T-helper 2 cell treated with Interferon-gamma antibody and Interleukin-4, amounts not matched to agents 100 ng/mL and 5 ng/mL, for 36 hours (primary cell): ENCODE results near the gene YWHAG. TPM values are rescaled to one million over a fixed set of nuclear protein-coding genes. Genes with fewer than 3 reads are reported as not detected.
"Not testable (repeated sequence)": the region's sequence is repeated elsewhere in the genome, so short reads cannot be mapped to it uniquely, and the experiment has no call there.

ENCODE experiments used
- intact Hi-C: fragments of 100-400 bp; cut with micrococcal nuclease; formaldehyde crosslinking; loops from one replicate; pipeline ENCODE4 v1.15.1; 2023
- total RNA-seq: library from RNA; stranded (reverse); gene quantifications from 2 replicates; pipeline ENCODE4 v1.2.3, GENCODE V29; 2022

The YWHAG gene
- total RNA-seq, 1 donor from 2014 or later: 104 TPM

DNA sequence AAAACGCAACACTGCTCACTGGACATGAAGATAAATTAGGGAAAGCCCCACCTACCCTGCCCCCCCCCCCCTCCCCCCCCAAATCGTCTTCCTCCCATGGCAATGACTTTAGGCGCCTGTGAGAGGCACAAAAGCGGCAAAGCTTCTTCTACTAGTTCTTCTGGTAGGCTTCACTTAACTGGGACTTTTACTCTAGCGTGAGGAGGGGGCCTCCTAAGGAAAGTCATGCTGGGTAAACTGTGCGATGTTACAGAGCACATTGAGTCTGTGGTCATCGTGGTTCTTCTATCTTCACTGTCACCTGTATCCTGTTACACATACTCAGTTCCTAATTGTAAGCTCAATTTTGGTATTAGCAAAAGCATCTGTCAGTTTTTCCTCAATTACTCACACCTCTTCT is 31.2 kb downstream of the YWHAG start:
- intact Hi-C loops: no loop called here

DNA sequence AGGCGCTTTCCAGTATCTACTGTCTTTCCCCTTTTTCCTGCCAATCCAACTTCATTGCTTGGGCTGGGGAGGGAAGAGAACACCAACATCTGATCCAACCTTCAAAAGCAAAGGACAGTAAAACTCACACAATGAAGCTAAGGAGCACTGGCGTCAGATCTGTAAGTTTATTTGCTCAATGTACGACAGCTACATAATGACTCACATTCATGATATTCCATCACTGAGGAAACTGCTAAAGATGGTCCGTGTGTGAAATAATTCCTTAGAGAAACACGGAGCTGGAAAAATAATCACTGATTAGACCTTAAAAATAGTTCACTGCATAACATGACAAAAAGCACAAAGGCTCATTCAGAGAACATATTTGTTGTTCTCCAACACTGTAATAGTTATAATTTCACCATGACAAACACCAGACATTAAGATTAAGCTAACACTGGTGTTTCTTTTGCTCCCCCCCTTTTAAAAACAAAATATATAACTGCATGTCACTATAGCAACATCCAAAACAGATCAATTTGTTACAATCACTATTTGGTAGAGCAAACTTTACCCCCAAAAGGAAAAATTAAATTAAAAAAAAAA is 32.1 kb downstream of the YWHAG start:
- intact Hi-C loops: no loop called here

DNA sequence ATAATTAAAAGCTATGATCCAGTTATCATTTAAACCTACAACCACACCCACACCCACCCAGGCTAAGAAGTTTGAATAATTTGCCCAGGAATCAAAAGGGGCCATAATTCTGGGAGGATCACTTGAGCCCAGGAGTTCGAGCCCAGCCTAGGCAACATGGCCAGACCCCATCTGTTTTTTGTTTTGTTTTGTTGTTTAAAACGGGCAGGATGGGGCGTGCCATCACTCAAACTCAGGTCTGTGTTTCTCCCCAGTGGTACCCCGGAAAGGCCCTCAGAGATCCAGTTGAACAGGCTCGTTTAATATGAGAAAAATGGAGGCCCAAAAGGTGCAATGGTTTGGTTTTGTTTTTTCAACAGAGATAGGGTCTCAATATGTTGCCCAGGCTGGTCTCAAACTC is 33.0 kb downstream of the YWHAG start:
- intact Hi-C loops: no loop called here

DNA sequence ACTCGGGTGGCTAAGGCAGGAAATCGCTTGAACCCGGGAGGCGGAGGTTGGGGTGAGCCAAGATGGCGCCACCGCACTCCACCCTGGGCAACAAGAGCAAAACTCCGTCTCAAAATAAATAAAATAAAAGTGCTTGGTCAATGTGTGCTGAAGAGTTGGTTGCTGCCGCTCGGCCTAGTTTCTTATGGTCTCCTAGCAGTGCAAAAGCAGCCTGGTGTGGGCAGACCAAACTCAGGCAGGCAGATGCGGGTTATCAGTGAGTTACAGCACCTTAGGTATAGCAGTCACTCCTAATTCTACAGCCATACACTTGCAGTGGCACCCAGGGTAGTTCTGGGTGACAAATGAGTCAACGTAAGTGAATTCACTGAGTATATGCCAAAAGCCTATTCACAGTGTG is 33.7 kb downstream of the YWHAG start:
- intact Hi-C loops: no loop called here

DNA sequence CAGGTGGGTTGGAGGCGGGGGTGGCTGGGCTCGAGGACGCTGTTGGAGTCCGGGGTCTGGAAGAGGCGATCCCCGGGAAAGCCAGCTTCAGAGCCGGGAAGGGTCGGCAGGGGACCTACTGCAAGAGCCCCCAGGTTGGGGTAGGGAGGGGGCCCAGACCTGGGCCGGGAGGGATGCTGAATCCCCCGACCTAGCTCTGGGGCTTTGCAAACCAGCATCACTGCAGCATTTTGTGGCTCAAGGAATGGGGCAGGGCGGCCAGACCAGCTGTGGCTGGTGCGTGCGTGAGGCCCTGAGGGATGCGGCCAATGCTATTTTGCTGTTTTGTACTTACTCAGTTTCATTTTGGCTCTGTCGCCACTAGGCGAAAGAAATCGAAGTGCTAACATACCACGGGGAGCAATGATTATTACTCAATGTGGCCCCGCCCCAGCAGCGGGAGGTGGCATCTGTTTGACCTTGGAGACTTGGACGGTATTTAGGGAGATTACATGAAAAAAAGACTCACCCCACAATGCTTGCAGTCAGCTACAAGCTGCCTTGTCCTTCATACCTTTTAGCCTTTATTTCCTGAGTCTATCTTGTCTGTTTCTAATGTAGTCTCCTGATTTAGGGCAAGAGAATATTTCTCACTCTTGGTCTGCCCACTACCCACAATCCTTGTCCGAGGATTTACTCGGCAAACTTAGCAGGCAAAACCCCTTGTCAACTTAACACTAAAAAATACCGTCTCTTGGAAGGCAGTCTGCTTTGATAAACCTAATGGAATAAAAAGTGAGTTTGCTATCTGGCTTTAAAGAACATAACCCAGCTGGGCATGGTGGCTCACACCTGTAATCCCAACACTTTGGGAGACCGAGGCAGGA is 40.1 kb downstream of the YWHAG start:
- intact Hi-C loops: loop anchor here (1.0 to 2.0 kb wide), 6 partner anchors 16 to 270 kb away; partner anchors contain the start of genes HSPB1 and MDH2

DNA sequence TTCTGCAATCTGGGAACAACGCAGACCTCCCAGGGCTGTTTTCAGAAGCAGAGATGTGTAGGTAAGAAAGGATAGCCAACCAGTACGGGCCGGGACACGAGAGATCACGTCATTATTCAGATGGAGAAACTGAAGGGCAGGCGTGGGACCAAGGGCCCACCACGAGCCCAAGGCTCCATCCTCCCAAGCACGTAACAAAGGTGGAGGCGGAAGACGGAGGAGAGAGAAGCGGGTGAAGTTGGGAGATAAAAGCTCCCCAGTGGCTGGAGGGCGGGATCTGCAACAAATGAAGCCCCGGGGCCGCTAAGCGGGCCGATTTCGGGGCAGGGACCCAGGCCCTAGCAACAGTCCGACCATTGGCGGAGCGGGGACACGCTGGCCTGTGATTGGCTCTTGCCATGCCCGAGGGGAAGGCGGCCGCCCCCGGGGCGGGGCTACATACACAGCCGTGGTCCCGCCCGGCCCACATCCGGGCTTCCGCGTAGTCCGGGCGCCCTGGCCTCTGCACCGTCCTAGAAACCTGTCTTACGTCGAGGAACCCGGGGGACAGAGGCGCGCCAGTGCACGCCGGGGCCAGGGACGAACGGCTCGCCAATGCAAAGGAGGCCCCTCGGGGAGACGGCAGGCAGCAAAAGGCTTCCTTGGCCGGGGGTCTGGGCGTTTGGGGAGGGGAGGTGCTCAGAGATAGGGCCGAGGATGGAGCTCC is 40.9 kb downstream of the YWHAG start:
- intact Hi-C loops: loop anchor here (1.0 to 2.0 kb wide), 6 partner anchors 15 to 269 kb away; partner anchors contain the start of genes HSPB1 and MDH2

DNA sequence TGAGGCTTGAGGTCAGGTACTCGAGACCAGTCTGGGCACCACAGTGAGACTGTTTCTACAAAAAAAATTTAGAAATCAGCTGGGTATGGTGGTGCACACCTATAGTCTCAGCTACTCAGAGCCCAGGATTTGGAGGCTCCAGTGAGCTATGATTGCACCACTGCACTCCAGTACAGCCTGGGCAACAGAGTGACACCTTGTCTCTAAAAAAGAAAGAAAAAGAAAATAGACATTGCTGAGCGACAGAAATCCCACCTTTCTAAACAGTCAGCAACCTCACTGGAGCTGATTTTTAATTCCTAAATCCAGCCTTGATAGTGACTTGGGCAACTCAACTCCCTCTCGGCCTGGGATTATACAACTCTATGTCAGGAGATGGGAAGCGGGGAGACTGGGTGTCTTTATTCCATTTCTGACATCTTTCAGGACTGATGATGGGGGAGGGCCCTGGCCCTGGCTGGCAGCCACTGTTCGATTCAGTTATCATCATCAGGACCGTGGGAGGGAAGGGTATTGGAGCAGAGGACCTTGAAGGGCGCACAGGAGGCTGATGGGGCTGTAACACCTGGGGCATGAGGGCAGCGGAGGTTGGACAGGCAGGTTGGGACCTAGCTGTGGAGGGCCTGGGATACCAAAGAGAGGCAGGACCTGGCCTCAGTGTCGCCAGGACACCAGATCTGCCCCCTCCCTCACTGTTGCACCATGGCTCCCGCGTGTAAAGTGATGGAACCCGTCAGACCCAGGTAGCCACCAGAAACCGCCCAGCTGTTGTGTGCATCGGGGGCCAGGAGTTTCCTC is 41.6 kb downstream of the YWHAG start:
- intact Hi-C loops: no loop called here

DNA sequence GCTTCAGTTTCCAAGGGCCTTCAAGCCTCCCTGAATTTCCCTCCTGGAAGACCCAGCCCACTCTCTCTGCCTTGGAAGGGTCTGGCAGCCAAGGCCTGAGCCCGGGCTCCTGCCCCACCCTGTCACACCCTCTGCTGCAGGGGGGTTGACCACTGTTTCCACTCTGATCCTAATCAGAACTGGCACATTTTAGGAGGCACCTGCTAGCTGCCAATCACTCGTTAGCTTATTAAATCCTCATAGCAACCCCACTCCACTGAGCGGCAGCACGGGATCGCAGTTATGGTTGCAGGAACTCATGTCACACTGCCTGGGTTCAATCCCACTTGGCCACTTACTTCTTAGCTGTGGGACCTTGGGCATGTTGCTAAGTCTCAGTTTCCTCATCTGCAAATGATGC is 43.4 kb downstream of the YWHAG start:
- intact Hi-C loops: loop anchor here (2.0 kb wide), 1 partner anchor 53 kb away; no protein-coding TSS in a partner anchor

DNA sequence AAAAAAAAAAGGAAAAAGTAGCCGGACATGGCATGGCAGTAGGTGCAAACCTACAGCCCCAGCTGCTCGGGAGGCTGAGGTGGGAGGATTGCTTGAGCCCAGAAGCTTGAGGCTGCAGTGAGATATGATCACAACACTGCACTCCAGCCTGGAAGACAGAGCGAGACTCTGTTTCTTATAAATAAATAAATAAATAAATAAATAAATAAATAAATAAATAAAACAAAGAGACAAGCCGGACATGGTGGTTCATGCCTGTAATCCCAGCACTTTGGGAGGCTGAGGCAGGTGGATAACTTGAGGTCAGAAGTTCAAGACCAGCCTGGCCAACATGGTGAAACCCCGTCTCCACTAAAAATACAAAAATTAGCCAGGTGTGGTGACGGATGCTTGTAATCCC is 44.1 kb downstream of the YWHAG start:
- intact Hi-C loops: loop anchor here (1.0 to 2.0 kb wide), 4 partner anchors 11 to 136 kb away; no protein-coding TSS in a partner anchor

DNA sequence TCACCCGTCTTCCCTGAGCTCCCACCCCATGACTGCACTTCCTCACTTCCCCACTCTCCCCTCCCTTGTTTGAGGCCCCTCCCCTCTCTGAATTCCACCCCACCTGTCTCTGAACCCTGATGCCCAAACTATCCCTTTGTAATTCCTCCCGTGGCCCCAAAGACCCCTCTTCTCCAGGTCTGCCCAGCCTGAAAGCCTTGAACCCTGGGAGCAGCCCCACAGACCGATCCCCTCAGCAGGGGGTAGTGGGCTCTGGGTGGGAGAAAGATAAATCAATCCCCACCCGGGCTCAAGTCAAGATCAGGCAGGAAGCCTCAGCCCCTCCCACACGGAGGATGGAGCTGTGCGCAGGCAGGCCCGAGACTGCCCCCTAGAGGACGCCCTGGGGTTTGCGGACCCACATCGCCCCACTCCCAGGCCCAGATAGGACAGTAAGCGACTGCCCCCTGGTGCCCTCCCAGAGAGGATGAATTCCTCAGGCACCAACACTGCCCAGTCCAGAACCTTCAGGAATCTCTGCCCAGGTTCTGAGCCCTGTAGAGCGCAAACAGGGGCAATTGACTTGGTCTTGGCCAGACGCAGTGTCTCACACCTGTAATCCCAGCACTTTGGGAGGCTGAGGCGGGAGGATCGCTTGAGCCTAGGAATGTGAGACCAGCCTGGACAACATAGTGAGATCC is 44.6 kb downstream of the YWHAG start:
- intact Hi-C loops: loop anchor here (1.0 to 2.0 kb wide), 4 partner anchors 11 to 136 kb away; no protein-coding TSS in a partner anchor

DNA sequence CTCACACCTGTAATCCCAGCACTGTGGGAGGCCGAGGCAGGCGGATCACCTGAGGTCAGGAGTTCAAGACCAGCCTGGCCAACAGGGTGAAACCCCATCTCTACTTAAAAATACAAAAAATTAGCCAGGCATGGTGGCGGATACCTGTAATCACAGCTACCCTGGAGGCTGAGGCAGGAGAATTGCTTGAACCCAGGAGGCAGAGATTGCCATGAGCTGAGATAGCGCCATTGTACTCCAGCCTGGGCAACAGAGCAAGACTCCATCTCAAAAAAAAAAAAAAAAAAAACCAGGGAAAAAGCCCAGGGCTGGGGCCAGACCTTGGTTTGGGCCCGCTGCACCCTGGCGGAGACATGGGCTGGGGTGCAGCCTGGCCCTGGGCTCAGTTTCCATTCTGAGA is 47.0 kb downstream of the YWHAG start:
- intact Hi-C loops: not testable (repeated sequence)

DNA sequence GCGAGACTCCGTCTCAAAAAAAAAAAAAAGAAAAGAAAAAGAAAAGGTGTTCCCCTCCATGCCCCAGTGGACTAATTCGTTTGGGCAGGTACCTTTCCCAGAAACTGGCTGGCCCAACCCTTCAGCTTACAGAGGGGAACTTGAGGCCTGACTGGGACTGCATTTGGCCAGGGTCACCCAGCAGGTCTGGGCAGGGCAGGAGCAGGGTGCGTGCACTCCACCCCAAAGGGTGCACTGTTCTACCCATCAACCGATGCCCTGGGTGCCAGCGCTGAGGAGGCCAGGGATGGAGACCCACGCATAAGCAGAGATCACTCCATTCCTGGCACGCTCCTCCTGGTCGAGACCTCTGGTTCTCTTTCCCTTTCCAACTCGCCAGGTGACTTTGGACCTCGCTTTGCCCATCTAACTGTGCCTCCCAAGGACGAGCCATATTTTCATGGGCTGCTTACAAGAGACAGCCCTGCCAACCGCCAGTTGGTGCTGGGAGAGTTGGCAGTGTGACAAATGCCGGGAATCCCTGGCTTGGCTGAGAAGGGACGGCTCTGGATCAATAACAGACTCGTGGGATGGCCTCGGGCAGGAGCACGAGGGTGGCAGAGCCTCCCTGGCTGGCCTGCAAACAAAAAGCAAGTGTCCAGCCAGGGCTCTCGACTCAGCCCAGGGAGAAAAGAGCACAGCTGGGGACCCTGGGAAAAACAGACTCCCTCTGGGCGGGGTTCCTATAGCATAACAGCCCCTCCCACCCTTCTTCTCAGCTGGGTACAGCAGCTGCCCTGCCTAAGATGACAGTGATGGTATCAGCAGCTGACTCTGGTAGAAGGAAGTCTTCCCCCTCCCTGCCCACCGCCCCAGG is 48.5 kb downstream of the YWHAG start:
- intact Hi-C loops: no loop called here

DNA sequence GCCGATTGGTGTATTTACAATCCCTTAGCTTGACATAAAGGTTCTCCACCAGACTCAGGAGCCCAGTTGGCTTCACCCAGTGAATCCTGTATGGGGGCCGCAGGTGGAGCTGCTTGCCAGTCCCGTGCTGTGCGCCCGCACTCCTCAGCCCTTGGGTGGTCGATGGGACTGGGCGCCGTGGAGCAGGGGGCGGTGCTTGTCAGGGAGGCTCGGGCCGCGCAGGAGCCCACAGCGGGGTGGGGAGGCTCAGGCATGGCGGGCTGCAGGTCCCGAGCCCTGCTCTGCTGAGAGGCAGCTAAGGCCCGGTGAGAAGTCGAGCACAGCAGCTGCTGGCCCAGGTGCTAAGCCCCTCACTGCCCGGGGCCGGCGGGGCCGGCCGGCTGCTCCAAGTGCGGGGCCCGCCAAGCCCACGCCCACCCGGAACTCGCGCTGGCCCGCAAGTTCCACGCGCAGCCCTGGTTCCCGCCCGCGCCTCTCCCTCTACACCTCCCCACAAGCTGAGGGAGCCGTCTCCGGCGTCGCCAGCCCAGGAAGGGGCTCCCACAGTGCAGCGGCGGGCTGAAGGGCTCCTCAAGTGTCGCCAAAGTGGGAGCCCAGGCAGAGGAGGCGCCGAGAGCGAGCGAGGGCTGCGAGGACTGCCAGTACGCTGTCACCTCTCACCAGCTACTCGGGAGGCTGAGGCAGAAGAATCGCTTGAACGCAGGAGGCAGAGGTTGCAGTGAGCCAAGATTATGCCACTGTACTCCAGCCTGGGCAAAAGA is 49.3 kb downstream of the YWHAG start:
- intact Hi-C loops: loop anchor here (10.0 kb wide), 1 partner anchor 45 kb away; the partner anchor contains the start of gene YWHAG

DNA sequence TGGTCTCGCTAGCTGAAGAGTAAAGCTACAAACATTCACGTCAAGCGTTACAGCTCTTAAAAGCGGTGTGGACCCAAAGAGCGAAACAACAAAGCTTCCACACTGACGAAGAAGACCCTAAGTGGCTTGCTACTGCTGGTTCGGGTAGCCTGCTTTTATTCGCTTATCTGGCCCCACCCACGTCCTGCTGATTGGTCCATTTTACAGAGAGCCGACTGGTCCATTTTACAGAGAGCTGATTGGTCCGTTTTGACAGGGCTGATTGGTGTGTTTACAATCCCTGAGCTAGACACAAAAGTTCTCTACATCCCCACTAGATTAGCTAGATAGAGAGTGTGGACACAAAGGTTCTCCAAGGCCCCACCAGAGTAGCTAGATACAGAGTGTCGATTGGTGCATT is 49.9 kb downstream of the YWHAG start:
- intact Hi-C loops: loop anchor here (10.0 kb wide), 1 partner anchor 46 kb away; the partner anchor contains the start of gene YWHAG

DNA sequence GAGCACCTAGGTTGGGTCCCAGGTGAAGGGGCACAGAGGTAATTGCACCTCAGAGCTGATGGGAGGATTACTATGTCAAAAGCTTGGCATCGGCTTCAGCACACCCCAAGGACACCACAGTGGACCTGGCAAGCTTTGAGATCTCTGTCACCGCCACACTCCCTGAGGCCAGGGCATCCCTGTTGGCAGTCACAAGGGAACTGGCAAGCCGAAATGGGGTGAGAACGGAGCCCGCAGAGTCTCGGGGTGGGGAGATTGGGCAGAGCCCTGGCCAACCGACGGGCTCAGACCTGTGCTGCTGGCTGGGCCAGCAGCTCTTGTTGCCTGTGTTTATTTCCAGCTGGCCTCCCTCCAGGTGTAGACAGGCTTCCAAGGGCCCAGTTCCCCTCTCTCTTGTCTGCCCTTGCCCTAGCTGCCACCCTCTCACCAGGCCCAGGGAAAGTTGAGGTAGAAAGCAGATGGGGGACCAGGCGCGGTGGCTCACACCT is 53.9 kb downstream of the YWHAG start:
- intact Hi-C loops: loop anchor here (10.0 kb wide), 1 partner anchor 50 kb away; the partner anchor contains the start of gene YWHAG

DNA sequence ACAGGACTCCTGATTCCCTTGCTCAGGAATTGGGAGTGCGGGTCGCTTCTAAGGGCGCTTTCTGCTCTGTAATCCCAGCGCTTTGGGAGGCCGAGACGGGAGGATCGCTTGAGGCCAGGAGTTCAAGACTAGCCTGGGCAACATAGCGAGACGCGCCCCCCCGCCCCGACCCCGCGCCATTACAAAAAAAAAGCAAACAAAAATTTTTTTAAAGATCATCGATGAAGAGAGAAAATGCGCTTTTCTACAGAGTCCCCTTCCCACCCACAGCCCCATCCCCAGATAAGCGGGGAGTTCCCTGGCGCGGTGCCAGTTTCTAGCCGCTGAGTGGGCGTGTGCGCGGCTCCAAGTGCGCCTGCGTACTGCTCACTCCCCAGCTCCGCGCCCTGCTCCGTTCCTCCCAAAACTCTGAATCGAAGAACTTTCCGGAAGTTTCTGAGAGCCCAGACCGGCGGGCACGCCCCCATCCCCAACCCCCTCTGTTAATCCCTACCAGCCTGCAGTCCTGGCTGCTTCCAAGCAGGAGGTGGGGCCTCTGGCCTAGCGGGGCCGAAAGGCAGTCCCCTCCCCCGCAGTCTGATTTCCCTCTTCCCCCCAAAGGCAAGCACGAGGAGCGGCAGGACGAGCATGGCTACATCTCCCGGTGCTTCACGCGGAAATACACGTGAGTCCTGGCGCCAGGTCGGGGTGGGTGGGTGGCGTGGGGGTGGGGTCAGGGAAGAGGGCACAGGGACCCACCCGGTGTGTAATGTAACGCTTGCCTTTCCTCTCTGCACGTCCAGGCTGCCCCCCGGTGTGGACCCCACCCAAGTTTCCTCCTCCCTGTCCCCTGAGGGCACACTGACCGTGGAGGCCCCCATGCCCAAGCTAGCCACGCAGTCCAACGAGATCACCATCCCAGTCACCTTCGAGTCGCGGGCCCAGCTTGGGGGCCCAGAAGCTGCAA is 55.3 kb downstream of the YWHAG start:
- intact Hi-C loops: loop anchor here (1.0 to 10.0 kb wide), 4 partner anchors 11 to 51 kb away; partner anchors contain the start of gene YWHAG
